Measurements from ENCODE around the gene CALB2.
"Not testable (repeated sequence)": the region's sequence is repeated elsewhere in the genome, so short reads cannot be mapped to it uniquely, and the experiment has no call there.

Gene CALB2, protein sequence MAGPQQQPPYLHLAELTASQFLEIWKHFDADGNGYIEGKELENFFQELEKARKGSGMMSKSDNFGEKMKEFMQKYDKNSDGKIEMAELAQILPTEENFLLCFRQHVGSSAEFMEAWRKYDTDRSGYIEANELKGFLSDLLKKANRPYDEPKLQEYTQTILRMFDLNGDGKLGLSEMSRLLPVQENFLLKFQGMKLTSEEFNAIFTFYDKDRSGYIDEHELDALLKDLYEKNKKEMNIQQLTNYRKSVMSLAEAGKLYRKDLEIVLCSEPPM

DNA sequence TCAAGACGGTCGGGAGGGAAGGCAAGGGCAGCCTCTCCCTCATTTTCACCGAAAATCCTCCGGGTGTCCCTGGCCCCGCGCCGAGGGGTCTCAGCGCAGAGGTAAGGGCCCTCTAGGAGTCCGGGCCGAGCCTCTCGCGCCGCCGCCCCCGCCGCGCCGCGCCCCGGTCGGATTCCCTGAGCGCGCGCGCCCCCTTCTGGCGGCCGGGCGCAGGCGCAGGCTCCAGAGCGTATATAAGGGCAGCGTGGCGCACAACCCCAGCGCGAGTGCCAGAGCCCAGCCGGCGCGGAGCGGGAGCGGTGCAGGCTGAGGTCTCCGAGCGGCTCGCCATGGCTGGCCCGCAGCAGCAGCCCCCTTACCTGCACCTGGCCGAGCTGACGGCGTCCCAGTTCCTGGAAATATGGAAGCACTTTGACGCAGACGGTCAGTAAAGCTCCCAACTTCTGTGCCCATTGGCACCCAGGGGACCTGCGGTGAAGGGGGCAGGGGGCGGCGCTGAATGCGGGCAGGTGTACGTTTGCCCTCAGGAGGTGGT lies at the start of gene CALB2:
TSS of gene CALB2 (plus strand) at position 260 of the 535 bp plus-strand sequence. CDS start at position 330, 70 bp downstream.
- H3K27me3 ChIP-seq (ENCODE audit: control insufficient read depth, insufficient read depth, low read length) = peaks cover 27% of the 10 kb centered on the region
- no peak within 1 kb of the TSS for H3K9ac ChIP-seq (ENCODE audit: low read depth, low read length)
- H3K4me1 ChIP-seq (ENCODE audit: control insufficient read depth, insufficient read depth, low read length) = no peaks in the 10 kb centered on the region
- no peaks in the 10 kb centered on the region for H3K9me3 ChIP-seq (ENCODE audit: control insufficient read depth, insufficient read depth, low read length)
- H3K4me3 ChIP-seq (ENCODE audit: low read depth, low read length) = peak within 1 kb of the TSS; percentile 63
- H3K36me3 ChIP-seq (ENCODE audit: control insufficient read depth, insufficient read depth, low read length) = no peaks in the 10 kb centered on the region

DNA sequence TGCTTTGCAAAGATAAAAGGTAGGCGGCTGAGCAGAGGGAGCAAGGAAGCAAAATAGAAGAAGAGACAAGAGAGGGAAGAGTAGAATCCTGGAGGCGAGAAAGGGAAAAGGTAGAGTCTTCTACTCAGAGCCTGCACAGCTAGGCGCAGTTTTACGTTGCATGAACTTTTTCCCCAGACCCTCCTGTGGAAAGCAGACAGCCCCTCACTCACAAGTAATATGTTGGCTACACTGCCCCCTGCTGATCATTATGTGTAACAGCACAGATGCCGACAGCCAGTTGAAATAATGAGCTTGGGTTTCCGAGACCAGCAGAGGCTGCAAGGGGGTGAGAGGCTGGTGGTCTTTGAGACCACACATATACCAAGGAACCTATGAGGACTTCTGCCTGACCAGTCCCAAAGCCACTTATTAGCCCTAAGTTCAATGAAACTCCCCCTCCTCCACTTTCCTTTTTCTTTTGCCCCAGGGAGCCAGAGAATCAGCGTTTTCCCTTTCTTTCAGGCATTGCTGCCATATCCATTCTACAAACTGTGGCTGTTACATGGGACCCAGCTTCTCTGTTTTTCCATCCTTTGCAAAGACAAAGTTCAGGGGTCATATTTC lies 46.9 kb upstream of the CALB2 start:
- Histone ChIP-seq H3K36me3 (ENCODE audit: control insufficient read depth, insufficient read depth, low read length) (no peaks in the 10 kb centered on the region), H3K4me3 (ENCODE audit: low read depth, low read length) (no peak overlapping the region), H3K27me3 (ENCODE audit: control insufficient read depth, insufficient read depth, low read length) (no peaks in the 10 kb centered on the region), H3K9ac (ENCODE audit: low read depth, low read length) (no peak overlapping the region), H3K9me3 (ENCODE audit: control insufficient read depth, insufficient read depth, low read length) (no peaks in the 10 kb centered on the region), H3K4me1 (ENCODE audit: control insufficient read depth, insufficient read depth, low read length) (no peaks in the 10 kb centered on the region)

DNA sequence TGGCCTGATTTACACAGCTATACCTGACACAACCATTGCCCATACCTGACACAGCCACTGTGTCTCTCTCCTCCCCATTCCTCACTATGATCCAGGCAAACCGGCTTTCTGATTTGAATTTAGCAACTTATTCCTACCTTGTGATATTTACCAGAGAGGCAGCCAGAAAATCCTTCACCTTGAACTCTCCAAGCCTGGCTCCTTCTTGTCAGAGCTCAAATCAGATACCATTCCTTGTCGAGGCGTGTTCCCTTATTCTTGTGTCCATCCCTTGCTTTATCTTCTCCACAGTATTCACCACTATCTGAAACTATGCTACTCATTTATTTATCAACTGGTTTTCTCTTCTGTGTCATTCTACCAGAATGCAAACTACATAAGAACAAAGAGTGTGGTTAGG lies 44.9 kb upstream of the CALB2 start:
- H3K4me1 ChIP-seq (ENCODE audit: control insufficient read depth, insufficient read depth, low read length); H3K36me3 ChIP-seq (ENCODE audit: control insufficient read depth, insufficient read depth, low read length); H3K9ac ChIP-seq (ENCODE audit: low read depth, low read length); H3K4me3 ChIP-seq (ENCODE audit: low read depth, low read length); H3K27me3 ChIP-seq (ENCODE audit: control insufficient read depth, insufficient read depth, low read length); H3K9me3 ChIP-seq (ENCODE audit: control insufficient read depth, insufficient read depth, low read length): not testable (repeated sequence)

DNA sequence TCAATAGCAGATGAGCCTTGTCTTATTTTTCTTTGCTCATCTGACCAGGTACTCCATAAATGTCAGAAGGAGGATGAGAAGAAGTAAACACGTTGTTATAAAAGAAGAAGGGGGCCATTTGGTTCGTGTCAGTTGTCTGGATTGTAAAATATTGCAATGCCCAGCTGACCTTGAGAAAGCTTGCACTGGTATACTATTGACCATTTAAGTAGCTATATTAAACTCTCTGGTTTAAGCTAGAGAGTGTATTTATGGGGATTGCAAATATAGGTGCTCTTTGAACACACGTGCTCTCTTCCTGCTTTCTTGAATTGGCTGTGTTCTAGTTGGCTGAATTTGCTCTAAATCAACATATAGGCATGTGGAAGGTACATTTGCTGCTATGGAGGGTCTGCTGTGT lies 43.3 kb upstream of the CALB2 start:
- H3K4me3 ChIP-seq (ENCODE audit: low read depth, low read length) = no peak overlapping the region
- no peaks in the 10 kb centered on the region for H3K36me3 ChIP-seq (ENCODE audit: control insufficient read depth, insufficient read depth, low read length)
- H3K27me3 ChIP-seq (ENCODE audit: control insufficient read depth, insufficient read depth, low read length) = no peaks in the 10 kb centered on the region
- no peaks in the 10 kb centered on the region for H3K4me1 ChIP-seq (ENCODE audit: control insufficient read depth, insufficient read depth, low read length)
- no peaks in the 10 kb centered on the region for H3K9me3 ChIP-seq (ENCODE audit: control insufficient read depth, insufficient read depth, low read length)
- H3K9ac ChIP-seq (ENCODE audit: low read depth, low read length) = no peak overlapping the region

DNA sequence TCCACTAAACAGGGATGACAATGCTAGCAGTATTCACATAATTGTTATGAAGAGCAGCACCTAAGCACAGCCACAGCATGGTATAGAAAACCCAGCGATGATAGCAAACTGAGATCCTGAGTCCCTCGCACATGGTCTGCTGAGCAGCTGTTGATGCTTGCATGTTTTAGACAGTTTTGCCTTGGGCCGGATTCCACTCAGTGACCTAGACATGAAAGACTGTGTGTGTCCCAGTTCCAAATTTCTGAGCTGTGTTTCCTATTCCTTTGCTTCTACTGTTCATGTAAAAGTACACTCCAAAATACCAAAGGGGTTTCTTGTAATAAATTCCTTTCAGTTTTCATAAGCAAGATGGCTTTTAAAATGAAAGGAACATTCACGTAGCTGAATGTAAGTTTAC lies 38.5 kb upstream of the CALB2 start:
- H3K36me3 ChIP-seq (ENCODE audit: control insufficient read depth, insufficient read depth, low read length) = no peaks in the 10 kb centered on the region
- H3K4me3 ChIP-seq (ENCODE audit: low read depth, low read length) = no peak overlapping the region
- no peak overlapping the region for H3K9ac ChIP-seq (ENCODE audit: low read depth, low read length)
- no peaks in the 10 kb centered on the region for H3K9me3 ChIP-seq (ENCODE audit: control insufficient read depth, insufficient read depth, low read length)
- no peaks in the 10 kb centered on the region for H3K27me3 ChIP-seq (ENCODE audit: control insufficient read depth, insufficient read depth, low read length)
- no peaks in the 10 kb centered on the region for H3K4me1 ChIP-seq (ENCODE audit: control insufficient read depth, insufficient read depth, low read length)

DNA sequence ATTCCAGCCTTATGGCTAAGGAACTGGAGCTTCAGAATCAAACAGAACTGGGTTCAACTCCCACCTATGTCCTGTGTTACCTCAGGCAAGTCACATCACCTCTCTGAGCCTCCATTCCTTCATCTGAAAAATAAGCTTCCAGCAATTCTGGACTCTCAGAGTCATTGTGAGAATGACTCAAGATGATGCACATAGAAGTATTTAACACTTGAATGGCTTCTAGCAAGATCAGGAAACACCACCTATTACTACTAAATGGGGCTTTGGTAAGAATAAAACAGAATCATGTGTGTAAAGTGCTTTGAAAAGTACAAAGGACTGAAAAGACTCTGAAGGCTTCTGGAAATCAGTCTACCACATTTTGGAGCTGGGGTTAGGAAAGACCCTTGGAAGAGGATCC lies 30.8 kb upstream of the CALB2 start:
- no peaks in the 10 kb centered on the region for H3K9me3 ChIP-seq (ENCODE audit: control insufficient read depth, insufficient read depth, low read length)
- H3K9ac ChIP-seq (ENCODE audit: low read depth, low read length) = no peak overlapping the region
- no peaks in the 10 kb centered on the region for H3K4me1 ChIP-seq (ENCODE audit: control insufficient read depth, insufficient read depth, low read length)
- H3K27me3 ChIP-seq (ENCODE audit: control insufficient read depth, insufficient read depth, low read length) = no peaks in the 10 kb centered on the region
- no peaks in the 10 kb centered on the region for H3K36me3 ChIP-seq (ENCODE audit: control insufficient read depth, insufficient read depth, low read length)
- H3K4me3 ChIP-seq (ENCODE audit: low read depth, low read length) = no peak overlapping the region

DNA sequence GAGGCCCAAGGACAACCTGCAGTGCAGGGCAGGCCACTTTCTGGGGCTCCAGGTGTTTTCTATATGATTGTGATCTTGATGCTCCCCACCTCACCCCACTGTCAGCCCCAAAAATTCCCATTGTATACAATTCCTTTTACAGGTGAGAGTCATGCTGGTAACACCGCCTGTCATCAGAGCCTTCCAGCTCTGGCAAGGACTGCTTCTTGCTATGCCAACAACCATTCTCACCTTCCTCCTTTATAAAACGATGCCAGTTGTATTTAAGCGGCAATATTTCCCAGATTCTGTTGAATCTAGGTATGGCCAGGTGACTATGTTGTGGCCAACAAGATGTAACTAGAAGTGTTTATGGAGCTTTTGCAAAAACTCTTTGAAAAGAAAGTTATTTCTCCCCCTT lies 30.4 kb upstream of the CALB2 start:
- H3K27me3 ChIP-seq (ENCODE audit: control insufficient read depth, insufficient read depth, low read length) = no peaks in the 10 kb centered on the region
- H3K36me3 ChIP-seq (ENCODE audit: control insufficient read depth, insufficient read depth, low read length) = no peaks in the 10 kb centered on the region
- no peaks in the 10 kb centered on the region for H3K9me3 ChIP-seq (ENCODE audit: control insufficient read depth, insufficient read depth, low read length)
- no peaks in the 10 kb centered on the region for H3K4me1 ChIP-seq (ENCODE audit: control insufficient read depth, insufficient read depth, low read length)
- no peak overlapping the region for H3K9ac ChIP-seq (ENCODE audit: low read depth, low read length)
- H3K4me3 ChIP-seq (ENCODE audit: low read depth, low read length) = no peak overlapping the region

DNA sequence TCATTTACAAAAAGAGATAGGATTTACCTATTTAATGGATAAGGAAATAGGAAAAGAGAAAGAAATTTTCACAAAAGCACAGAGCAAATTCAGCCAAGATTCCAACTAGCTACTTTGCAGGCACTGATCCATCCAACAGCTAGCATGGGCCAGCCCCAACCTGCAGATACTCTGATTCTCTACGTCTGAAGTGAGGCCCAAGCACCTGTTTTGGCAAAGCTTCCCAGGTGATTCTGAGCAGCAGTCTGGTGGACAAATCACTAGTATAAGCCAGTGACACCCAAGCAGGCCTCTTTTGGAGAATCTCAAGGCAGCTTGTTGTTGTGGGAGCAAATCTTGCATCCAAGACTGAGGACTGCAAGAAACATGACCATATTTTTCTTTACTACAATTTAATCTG lies 20.9 kb upstream of the CALB2 start:
- Histone ChIP-seq H3K4me1 (ENCODE audit: control insufficient read depth, insufficient read depth, low read length) (no peaks in the 10 kb centered on the region), H3K4me3 (ENCODE audit: low read depth, low read length) (no peak overlapping the region), H3K9me3 (ENCODE audit: control insufficient read depth, insufficient read depth, low read length) (no peaks in the 10 kb centered on the region), H3K27me3 (ENCODE audit: control insufficient read depth, insufficient read depth, low read length) (no peaks in the 10 kb centered on the region), H3K36me3 (ENCODE audit: control insufficient read depth, insufficient read depth, low read length) (no peaks in the 10 kb centered on the region), H3K9ac (ENCODE audit: low read depth, low read length) (no peak overlapping the region)

DNA sequence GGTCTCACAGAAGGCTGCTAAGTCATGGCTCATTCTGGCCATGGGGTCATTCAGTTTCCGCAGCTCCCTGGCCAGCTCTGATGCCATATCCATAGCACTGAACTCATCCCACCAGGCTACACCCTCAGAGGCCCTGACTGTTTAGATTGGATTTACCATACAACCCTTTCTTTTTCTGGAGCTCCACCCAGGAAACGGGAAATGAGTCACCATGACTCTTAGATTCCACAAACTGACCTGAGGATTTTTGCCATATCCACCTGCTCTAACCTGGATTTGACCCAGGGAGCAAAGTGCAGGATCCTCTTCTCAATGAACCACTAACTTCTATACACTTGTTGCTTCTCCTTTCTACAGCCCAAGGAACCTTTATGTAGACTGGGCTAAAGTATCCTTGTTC lies 20.3 kb upstream of the CALB2 start:
- no peak overlapping the region for H3K4me3 ChIP-seq (ENCODE audit: low read depth, low read length)
- no peaks in the 10 kb centered on the region for H3K4me1 ChIP-seq (ENCODE audit: control insufficient read depth, insufficient read depth, low read length)
- H3K9me3 ChIP-seq (ENCODE audit: control insufficient read depth, insufficient read depth, low read length) = no peaks in the 10 kb centered on the region
- H3K27me3 ChIP-seq (ENCODE audit: control insufficient read depth, insufficient read depth, low read length) = no peaks in the 10 kb centered on the region
- no peaks in the 10 kb centered on the region for H3K36me3 ChIP-seq (ENCODE audit: control insufficient read depth, insufficient read depth, low read length)
- no peak overlapping the region for H3K9ac ChIP-seq (ENCODE audit: low read depth, low read length)

DNA sequence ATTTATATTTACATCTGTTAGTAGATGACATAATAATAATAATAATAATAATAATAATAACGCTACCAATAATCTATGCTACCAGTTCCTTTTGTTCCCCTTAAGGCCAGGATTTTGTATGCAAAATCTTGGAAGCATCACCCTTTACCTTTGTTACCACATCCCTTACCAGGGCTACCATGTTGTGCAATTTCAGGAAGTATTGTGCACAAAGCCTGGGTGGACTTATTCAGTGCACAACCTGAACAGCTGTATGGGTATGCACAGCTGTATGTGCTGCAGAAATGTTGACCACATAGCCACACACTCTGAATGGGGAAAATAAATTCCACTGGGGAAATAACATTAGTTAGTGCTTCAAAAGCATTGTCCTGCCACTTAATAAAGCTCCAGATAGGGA lies 19.9 kb upstream of the CALB2 start:
- no peaks in the 10 kb centered on the region for H3K9me3 ChIP-seq (ENCODE audit: control insufficient read depth, insufficient read depth, low read length)
- no peaks in the 10 kb centered on the region for H3K4me1 ChIP-seq (ENCODE audit: control insufficient read depth, insufficient read depth, low read length)
- H3K36me3 ChIP-seq (ENCODE audit: control insufficient read depth, insufficient read depth, low read length) = no peaks in the 10 kb centered on the region
- no peak overlapping the region for H3K4me3 ChIP-seq (ENCODE audit: low read depth, low read length)
- H3K9ac ChIP-seq (ENCODE audit: low read depth, low read length) = no peak overlapping the region
- no peaks in the 10 kb centered on the region for H3K27me3 ChIP-seq (ENCODE audit: control insufficient read depth, insufficient read depth, low read length)

DNA sequence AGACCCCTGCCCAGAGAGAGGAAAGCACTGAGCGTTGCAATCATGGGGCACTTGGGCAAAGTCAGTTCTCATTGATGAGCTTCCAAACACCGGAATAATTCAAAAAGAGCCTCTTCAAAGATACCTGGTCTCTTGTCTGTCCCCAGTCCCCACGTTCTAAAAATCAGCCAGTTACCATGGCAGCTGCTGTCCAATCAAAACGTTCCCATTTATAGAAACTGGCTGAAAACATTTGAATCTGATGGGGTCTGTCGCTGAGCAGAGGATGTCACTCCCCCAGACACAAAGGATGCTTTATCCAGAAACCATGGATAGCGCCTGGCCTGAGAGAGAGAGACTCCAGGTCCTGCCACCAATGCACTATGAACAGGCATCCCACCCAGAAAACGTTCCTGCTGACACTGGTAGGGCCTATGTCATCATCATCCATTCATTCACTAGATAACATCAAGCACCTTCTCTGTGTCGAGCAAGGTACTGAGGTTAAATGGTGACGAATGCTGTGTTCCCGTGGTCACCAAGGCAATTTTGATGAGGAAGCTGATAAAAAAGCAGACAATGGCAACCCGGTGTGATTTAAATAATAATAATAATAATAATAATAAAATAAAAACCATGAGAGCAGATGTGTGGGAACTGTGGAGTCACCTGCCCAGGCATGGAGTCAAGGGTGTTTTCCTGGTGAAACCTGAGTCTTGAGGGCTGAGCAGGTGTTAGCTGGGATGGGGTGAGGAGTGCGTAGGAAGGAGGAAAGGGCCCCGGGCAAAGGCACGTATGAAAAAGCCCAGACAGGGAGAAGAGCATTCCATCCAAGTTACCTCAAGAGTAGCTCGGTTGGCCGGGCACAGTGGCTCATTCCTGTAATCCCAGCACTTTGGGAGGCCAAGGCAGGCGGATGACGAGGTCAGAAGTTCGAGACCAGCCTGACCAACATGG lies 19.0 kb upstream of the CALB2 start:
- Histone ChIP-seq H3K27me3 (ENCODE audit: control insufficient read depth, insufficient read depth, low read length) (no peaks in the 10 kb centered on the region), H3K4me1 (ENCODE audit: control insufficient read depth, insufficient read depth, low read length) (no peaks in the 10 kb centered on the region), H3K4me3 (ENCODE audit: low read depth, low read length) (no peak overlapping the region), H3K9me3 (ENCODE audit: control insufficient read depth, insufficient read depth, low read length) (no peaks in the 10 kb centered on the region), H3K36me3 (ENCODE audit: control insufficient read depth, insufficient read depth, low read length) (no peaks in the 10 kb centered on the region), H3K9ac (ENCODE audit: low read depth, low read length) (no peak overlapping the region)
